SH-SY5Y (cell line): ENCODE measurements around the gene POU2AF1.

ENCODE experiments used
- GATA2 ChIP-seq: IDR thresholded peaks from 2 replicates; pipeline ENCODE4 v1.6.1; 2011; ENCODE audit warnings: mild to moderate bottlenecking, low read depth, low read length
- GATA3 ChIP-seq: IDR thresholded peaks from 2 replicates; pipeline ENCODE4 v1.6.1; 2011; ENCODE audit warnings: low read depth, mild to moderate bottlenecking, low read length, moderate library complexity

GRCh38 chr11:111419641-111420327 lies 40.7 kb upstream of the POU2AF1 start:
- no peak for TF ChIP-seq GATA3
- no peak for TF ChIP-seq GATA2
